ENCODE data around the gene SORCS2. TPM values are rescaled to one million over a fixed set of nuclear protein-coding genes. Genes with fewer than 3 reads are reported as not detected.
"Not testable (repeated sequence)": the region's sequence is repeated elsewhere in the genome, so short reads cannot be mapped to it uniquely, and the experiment has no call there.

The SORCS2 gene
- total RNA-seq, 4 donors from 2014 or later = 0.26 to 17.1 (median 2.9) TPM

DNA sequence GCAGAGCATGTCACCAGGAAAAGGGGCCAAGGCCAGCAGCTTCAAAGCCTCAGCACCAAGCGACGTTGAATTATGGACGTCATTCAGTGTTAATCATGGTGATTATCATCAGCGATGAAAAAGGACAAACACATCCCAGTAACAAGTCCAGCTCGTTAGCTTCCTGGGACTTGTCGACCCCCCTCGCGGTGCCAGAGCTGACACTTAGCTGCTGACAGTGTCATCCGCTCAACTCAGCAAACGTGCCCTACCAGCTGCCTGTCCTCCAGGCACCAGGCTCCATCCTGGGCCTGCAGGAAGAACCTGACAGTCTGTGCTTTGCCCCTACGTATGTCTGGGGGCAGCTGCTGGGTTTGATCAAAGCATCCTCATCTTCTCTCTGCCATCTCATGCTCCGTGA is 379.4 kb downstream of the SORCS2 start:
- no peak overlapping the region for H3K4me3 ChIP-seq
- H3K36me3 ChIP-seq = no peaks in the 10 kb centered on the region
- H3K4me1 ChIP-seq = no peaks in the 10 kb centered on the region
- no peak for DNase-seq
- H3K27me3 ChIP-seq = no peaks in the 10 kb centered on the region
- TF ChIP-seq POLR2A (IDR thresholded peaks at IDR 0.05) = no peak
- TF ChIP-seq, protein P1, sequence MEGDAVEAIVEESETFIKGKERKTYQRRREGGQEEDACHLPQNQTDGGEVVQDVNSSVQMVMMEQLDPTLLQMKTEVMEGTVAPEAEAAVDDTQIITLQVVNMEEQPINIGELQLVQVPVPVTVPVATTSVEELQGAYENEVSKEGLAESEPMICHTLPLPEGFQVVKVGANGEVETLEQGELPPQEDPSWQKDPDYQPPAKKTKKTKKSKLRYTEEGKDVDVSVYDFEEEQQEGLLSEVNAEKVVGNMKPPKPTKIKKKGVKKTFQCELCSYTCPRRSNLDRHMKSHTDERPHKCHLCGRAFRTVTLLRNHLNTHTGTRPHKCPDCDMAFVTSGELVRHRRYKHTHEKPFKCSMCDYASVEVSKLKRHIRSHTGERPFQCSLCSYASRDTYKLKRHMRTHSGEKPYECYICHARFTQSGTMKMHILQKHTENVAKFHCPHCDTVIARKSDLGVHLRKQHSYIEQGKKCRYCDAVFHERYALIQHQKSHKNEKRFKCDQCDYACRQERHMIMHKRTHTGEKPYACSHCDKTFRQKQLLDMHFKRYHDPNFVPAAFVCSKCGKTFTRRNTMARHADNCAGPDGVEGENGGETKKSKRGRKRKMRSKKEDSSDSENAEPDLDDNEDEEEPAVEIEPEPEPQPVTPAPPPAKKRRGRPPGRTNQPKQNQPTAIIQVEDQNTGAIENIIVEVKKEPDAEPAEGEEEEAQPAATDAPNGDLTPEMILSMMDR (IDR thresholded peaks at IDR 0.05) = no peak
- H3K27ac ChIP-seq = no peak overlapping the region
- intact Hi-C loops (cut with DNase I; ENCODE audit: low total_unique reads) = no loop called here
- H3K9me3 ChIP-seq = no peaks in the 10 kb centered on the region

DNA sequence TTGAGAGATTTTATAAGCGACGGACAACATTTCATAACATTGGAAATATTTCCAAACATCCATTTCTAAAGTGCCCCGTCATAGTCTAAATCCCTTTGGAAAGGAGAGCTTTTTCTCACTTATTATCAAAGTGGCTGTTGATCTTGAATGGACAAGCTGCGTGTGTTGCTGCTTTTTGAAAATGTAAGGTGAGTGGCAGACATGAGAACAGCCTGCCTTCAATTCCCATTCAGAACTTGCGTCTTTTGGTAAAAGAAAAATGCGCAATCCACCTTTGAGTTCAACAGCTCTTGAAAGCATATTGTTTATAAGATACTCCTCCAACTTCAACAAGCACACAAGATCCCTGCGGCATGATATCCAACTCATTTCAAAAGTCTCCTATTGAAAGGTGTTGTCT is 380.6 kb downstream of the SORCS2 start:
- no peak for TF ChIP-seq POLR2A (IDR thresholded peaks at IDR 0.05)
- TF ChIP-seq, protein P1 (IDR thresholded peaks at IDR 0.05) = no peak
- H3K27ac ChIP-seq = no peak overlapping the region

DNA sequence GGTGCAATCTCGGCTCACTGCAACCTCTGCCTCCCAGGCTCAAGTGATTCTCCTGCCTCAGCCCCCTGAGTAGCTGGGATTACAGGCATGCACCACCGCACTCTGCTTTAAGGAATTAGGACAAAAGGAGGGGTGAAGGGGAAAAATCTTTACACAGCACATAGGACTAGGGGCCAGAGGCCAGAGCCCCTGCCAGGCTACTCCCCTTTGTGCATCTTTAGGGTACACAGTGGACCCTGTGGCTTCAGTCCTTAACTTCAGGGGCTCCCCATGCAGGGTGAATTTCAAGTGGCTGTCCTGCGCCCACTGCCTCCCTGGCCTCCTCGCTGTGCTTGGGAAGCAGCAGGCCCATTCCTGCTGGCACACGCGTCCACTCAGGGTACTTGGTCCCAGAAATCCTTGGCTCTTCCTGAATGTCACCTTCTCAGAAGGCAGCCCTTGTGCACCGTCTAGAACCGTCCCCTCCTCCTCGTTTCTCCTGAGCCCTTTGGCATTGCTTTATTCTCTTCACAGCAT is 381.3 kb downstream of the SORCS2 start:
- TF ChIP-seq, protein P1 (IDR thresholded peaks at IDR 0.05) = no peak
- no peak for TF ChIP-seq POLR2A (IDR thresholded peaks at IDR 0.05)
- H3K9me3 ChIP-seq = peaks cover 0 to 8% of the 10 kb centered on the region in 2 donors
- intact Hi-C loops (cut with DNase I; ENCODE audit: low total_unique reads) = no loop called here

More for the DNA sequence above, 380.6 kb downstream of the SORCS2 start:
- Histone ChIP-seq H3K9me3 (peaks cover 0 to 1% of the 10 kb centered on the region in 2 donors), H3K36me3 (no peaks in the 10 kb centered on the region), H3K4me1 (no peaks in the 10 kb centered on the region), H3K4me3 (no peak overlapping the region), H3K27me3 (no peaks in the 10 kb centered on the region)
- DNase-seq = no peak
- intact Hi-C loops (cut with DNase I; ENCODE audit: low total_unique reads) = no loop called here

DNA sequence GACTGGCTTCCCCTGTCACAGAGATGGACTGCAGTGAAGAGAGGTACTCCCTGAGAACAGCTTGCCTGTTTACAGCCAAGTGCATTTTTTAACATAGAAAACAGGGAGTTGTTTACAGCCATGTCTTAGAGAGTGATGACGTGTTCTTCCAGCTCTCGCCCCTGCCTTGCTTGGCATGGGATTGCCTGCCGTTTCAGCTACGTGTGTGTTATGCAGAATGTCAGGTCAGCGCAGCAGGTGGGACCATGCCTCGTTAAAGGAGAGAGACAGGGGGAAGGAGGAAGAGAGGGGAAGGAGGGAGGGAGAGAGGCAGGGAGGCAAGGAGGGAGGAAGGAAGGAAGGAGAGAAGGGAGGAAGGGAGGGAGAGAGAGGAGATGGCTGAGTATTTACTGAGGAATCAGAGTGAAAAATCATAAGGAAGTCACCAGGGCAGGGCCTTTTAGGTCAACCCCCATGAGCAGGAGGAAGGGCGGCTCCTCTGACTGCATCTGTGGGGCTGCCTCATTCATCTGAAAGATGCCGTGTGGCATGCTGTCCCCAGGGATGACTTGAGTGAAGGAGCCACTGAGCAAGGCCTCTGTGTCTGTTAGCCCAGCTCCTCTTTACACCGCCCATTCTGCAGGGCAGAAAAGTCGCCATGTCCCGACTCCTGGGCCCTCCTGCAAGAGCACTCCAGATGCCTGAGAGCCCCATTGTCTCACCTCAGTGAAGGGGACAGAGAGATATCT is 382.1 kb downstream of the SORCS2 start:
- Histone ChIP-seq H3K4me1 (no peaks in the 10 kb centered on the region), H3K27ac (no peak overlapping the region), H3K9me3 (peaks cover 0 to 8% of the 10 kb centered on the region in 2 donors), H3K36me3 (no peaks in the 10 kb centered on the region), H3K4me3 (no peak overlapping the region), H3K27me3 (no peaks in the 10 kb centered on the region)
- no peak for DNase-seq
- TF ChIP-seq POLR2A (IDR thresholded peaks at IDR 0.05) = no peak
- TF ChIP-seq, protein P1 (IDR thresholded peaks at IDR 0.05) = no peak
- intact Hi-C loops (cut with DNase I; ENCODE audit: low total_unique reads) = no loop called here

More for the DNA sequence above, 381.3 kb downstream of the SORCS2 start:
- no peaks in the 10 kb centered on the region for H3K4me1 ChIP-seq
- no peak for DNase-seq
- no peaks in the 10 kb centered on the region for H3K27me3 ChIP-seq
- no peak overlapping the region for H3K27ac ChIP-seq
- no peaks in the 10 kb centered on the region for H3K36me3 ChIP-seq
- no peak overlapping the region for H3K4me3 ChIP-seq

DNA sequence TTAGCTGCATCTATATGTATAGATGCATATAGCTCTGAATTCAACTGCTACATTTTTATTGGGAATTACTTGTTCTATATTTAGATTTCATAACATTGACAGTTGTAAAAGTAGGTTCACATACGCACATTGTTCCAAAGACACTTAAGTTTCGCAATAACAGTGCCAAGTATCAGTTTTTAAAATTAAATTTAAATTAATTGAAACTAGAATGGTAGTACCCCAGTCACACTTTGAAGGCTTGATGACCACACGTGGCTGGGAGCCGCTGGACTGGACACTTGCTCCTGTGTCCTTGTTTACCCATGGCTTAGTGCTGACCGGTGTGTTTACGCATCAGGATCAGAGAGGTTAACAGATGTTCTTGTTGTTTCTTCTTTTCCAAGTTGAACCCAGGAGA is 383.1 kb downstream of the SORCS2 start:
- H3K4me3 ChIP-seq = no peak overlapping the region
- TF ChIP-seq, protein P1 (IDR thresholded peaks at IDR 0.05) = no peak
- TF ChIP-seq POLR2A (IDR thresholded peaks at IDR 0.05) = no peak
- no peaks in the 10 kb centered on the region for H3K27me3 ChIP-seq
- intact Hi-C loops (cut with DNase I; ENCODE audit: low total_unique reads) = no loop called here
- peaks cover 0 to 8% of the 10 kb centered on the region in 2 donors for H3K9me3 ChIP-seq
- H3K4me1 ChIP-seq = no peaks in the 10 kb centered on the region
- H3K36me3 ChIP-seq = no peaks in the 10 kb centered on the region
- H3K27ac ChIP-seq = no peak overlapping the region
- no peak for DNase-seq

DNA sequence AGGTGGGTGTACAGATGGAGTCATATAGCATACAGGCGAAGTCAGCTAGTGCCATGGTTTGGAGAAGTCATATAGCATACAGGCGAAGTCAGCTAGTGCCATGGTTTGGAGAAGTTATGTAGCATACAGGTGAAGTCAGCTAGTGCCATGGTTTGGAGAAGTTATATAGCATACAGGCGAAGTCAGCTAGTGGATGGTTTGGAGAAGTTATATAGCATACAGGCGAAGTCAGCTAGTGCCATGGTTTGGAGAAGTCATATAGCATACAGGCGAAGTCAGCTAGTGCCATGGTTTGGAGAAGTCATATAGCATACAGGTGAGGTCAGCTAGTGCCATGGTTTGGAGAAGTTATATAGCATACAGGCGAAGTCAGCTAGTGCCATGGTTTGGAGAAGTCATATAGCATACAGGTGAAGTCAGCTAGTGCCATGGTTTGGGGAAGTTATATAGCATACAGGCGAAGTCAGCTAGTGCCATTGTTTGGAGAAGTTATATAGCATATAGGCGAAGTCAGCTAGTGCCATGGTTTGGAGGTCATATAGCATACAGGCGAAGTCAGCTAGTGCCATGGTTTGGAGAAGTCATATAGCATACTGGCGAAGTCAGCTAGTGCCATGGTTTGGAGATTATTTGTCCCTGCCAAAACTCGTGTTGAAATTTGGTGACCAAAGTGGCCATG is 385.2 kb downstream of the SORCS2 start:
- DNase-seq; intact Hi-C loops (cut with DNase I; ENCODE audit: low total_unique reads); H3K4me1 ChIP-seq; H3K27me3 ChIP-seq; H3K36me3 ChIP-seq; H3K27ac ChIP-seq; H3K4me3 ChIP-seq; H3K9me3 ChIP-seq: not testable (repeated sequence)

Data from uterus (tissue), 4 donors.